Breast epithelium (tissue), 4 donors: Measurements from ENCODE around the gene MPHOSPH9. TPM values are rescaled to one million over a fixed set of nuclear protein-coding genes. Genes with fewer than 3 reads are reported as not detected.

Experiments used
- DNase-seq, 2 donors: peaks; one replicate each; pipeline ENCODE4 v3.0.0-alpha.2; 2019; ENCODE audit warnings: low spot score in 2 of 2
- H3K27ac ChIP-seq, 2 donors: fragments of 200-600 bp; sonication (generic) in 1 of 2; one replicate each; pipeline ENCODE4 v1.5.1; 2016 to 2019; ENCODE audit warnings: mild to moderate bottlenecking in 1 of 2
- H3K27me3 ChIP-seq, 2 donors: fragments of 200-600 bp; sonication (generic) in 1 of 2; one replicate each; pipeline versions ENCODE4 v1.5.1 to v1.6.0; 2017 to 2019; ENCODE audit warnings: control low read depth in 1 of 2, mild to moderate bottlenecking in 1 of 2
- H3K36me3 ChIP-seq: fragments of 200-600 bp; one replicate; pipeline ENCODE4 v1.5.1; 2019
- H3K4me1 ChIP-seq, 2 donors: fragments of 200-600 bp; sonication (generic); one replicate each; pipeline ENCODE4 v1.5.1; 2016 to 2019; ENCODE audit warnings: control low read depth in 1 of 2
- H3K4me3 ChIP-seq, 3 donors: fragments of 200-600 bp; sonication (generic); 1 replicate in 2 of 3; 2 replicates in 1 of 3; pipeline ENCODE4 v1.5.1; 2016 to 2019; ENCODE audit warnings: mild to moderate bottlenecking in 3 of 3, moderate library complexity in 2 of 3
- H3K9me3 ChIP-seq, 2 donors: fragments of 200-600 bp; sonication (generic) in 1 of 2; one replicate each; pipeline ENCODE4 v1.5.1; 2016 to 2019; ENCODE audit warnings: control low read depth in 1 of 2
- POLR2A ChIP-seq: fragments of 450-650 bp; IDR thresholded peaks from one replicate; pipeline ENCODE4 v1.6.1; 2016; ENCODE audit warnings: antibody characterized with exemption, mild to moderate bottlenecking, moderate library complexity
- POLR2AphosphoS5 ChIP-seq, 3 donors: sonication (generic); formaldehyde crosslinking; IDR thresholded peaks; one replicate each; pipeline ENCODE4 v1.6.1; 2017; ENCODE audit warnings: antibody characterized with exemption in 3 of 3
- intact Hi-C: fragments of 100-400 bp; cut with DNase I; formaldehyde crosslinking; loops from one replicate; pipeline ENCODE4 v1.15.1; 2023; ENCODE audit warnings: low total_unique reads
- total RNA-seq, 3 donors: library from RNA; depleted of rRNA; stranded (reverse); fragments of >200 nt; gene quantifications; one replicate each; pipeline ENCODE4 v1.1.0, GENCODE V29; 2016
- TF ChIP-seq, protein P1 (sequence below), 3 donors: fragments of 450-650 bp; IDR thresholded peaks; one replicate each; pipeline ENCODE4 v1.5.1; 2016 to 2017; ENCODE audit warnings: antibody characterized with exemption in 3 of 3, mild to moderate bottlenecking in 3 of 3, moderate library complexity in 3 of 3

The MPHOSPH9 gene
- total RNA-seq, 3 donors from 2014 or later, result 19.0 to 28.6 (median 21.7) TPM

DNA sequence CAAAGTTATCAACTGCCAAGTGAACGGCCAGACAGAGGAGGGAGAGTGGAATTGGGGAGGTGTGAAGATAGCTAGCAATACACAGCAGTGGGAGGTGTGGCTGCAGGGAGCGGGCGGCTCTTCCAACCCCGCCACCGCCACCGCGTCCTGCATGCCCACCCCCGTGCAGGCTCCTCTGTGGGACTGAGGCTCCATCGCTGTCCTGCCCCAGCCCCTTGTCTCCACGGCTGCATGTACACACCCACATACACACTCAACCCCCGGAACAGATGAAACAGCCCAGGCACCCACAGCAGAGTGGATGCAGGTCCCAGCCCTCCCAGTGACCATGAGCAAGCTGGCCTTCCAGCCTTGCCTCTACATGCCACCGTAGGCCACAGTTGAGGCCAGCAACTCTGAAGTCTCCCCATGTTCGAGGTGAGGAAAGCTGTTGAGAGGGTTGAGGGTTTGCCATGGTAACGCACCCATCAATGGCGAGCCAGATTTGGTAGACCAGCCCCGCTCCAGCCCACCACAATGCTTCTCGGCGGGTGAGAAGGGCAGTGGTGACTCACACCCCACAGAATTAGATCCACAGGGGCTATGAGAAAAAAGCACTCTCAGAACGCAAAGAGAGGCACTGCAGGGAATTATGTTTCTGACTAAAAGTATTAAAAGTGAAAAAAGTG is 121.3 kb downstream of the MPHOSPH9 start:
- DNase-seq, result no peak
- no peaks in the 10 kb centered on the region for H3K27me3 ChIP-seq
- no peak overlapping the region for H3K4me3 ChIP-seq
- H3K27ac ChIP-seq, result no peak overlapping the region
- H3K4me1 ChIP-seq, result no peaks in the 10 kb centered on the region
- intact Hi-C loops, result no loop called here
- no peaks in the 10 kb centered on the region for H3K9me3 ChIP-seq
- TF ChIP-seq POLR2A (no peak), POLR2AphosphoS5 (IDR thresholded peaks at IDR 0.05) (no peak)
- TF ChIP-seq, protein P1, sequence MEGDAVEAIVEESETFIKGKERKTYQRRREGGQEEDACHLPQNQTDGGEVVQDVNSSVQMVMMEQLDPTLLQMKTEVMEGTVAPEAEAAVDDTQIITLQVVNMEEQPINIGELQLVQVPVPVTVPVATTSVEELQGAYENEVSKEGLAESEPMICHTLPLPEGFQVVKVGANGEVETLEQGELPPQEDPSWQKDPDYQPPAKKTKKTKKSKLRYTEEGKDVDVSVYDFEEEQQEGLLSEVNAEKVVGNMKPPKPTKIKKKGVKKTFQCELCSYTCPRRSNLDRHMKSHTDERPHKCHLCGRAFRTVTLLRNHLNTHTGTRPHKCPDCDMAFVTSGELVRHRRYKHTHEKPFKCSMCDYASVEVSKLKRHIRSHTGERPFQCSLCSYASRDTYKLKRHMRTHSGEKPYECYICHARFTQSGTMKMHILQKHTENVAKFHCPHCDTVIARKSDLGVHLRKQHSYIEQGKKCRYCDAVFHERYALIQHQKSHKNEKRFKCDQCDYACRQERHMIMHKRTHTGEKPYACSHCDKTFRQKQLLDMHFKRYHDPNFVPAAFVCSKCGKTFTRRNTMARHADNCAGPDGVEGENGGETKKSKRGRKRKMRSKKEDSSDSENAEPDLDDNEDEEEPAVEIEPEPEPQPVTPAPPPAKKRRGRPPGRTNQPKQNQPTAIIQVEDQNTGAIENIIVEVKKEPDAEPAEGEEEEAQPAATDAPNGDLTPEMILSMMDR (IDR thresholded peaks at IDR 0.05), result no peak
- no peaks in the 10 kb centered on the region for H3K36me3 ChIP-seq

DNA sequence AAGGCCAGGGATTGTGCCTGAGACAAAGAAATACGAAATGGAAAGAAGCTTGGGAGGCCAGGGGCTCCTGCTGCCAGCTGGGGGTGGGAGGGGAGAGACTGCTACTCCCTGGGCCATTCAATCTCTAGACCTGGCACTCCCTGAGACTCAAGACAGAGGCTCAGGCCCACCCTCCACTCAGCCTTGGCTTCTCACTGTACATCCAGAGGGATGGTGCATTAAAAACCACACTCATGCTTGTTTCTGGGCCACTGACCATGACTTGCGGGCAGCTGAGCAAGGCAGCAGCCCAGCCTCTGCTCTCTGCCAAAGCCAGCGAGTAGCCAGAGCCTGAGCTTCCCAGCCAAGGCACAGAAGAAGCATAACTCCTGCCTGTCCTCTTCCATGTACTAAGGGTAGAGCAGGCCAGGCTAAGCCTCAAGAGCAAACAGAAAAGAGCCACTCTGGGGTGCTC is 123.6 kb downstream of the MPHOSPH9 start:
- TF ChIP-seq, protein P1 (IDR thresholded peaks at IDR 0.05), result no peak
- no peak for TF ChIP-seq POLR2AphosphoS5 (IDR thresholded peaks at IDR 0.05)
- TF ChIP-seq POLR2A, result no peak
- Histone ChIP-seq H3K27me3 (no peaks in the 10 kb centered on the region), H3K4me1 (no peaks in the 10 kb centered on the region), H3K36me3 (no peaks in the 10 kb centered on the region), H3K27ac (no peak overlapping the region), H3K9me3 (no peaks in the 10 kb centered on the region), H3K4me3 (no peak overlapping the region)
- DNase-seq, result no peak
- intact Hi-C loops, result no loop called here

DNA sequence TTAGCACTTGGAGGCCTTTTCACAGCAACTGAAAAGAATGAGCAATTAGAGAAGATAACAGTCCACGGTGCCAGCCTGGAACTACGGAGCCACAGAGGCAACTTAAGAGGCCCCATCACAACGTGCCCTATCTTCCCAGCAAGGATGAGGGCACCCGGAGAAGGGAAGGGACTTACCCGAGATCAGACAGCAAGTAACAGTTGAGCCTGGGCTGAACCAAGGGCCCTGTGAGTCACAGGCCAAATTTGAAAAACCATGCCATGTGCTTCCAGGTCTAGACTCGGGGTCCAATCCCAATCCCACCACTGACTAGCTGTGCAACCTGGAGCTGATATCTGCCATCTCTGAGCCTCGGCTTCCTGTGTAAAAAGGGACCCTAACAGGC is 124.3 kb downstream of the MPHOSPH9 start:
- no peaks in the 10 kb centered on the region for H3K9me3 ChIP-seq
- H3K4me3 ChIP-seq, result no peak overlapping the region
- no peaks in the 10 kb centered on the region for H3K36me3 ChIP-seq
- H3K27ac ChIP-seq, result no peak overlapping the region
- no peaks in the 10 kb centered on the region for H3K27me3 ChIP-seq
- H3K4me1 ChIP-seq, result no peaks in the 10 kb centered on the region
- TF ChIP-seq, protein P1 (IDR thresholded peaks at IDR 0.05), result no peak
- TF ChIP-seq POLR2AphosphoS5 (IDR thresholded peaks at IDR 0.05), result no peak
- TF ChIP-seq POLR2A, result no peak
- intact Hi-C loops, result no loop called here
- no peak for DNase-seq

DNA sequence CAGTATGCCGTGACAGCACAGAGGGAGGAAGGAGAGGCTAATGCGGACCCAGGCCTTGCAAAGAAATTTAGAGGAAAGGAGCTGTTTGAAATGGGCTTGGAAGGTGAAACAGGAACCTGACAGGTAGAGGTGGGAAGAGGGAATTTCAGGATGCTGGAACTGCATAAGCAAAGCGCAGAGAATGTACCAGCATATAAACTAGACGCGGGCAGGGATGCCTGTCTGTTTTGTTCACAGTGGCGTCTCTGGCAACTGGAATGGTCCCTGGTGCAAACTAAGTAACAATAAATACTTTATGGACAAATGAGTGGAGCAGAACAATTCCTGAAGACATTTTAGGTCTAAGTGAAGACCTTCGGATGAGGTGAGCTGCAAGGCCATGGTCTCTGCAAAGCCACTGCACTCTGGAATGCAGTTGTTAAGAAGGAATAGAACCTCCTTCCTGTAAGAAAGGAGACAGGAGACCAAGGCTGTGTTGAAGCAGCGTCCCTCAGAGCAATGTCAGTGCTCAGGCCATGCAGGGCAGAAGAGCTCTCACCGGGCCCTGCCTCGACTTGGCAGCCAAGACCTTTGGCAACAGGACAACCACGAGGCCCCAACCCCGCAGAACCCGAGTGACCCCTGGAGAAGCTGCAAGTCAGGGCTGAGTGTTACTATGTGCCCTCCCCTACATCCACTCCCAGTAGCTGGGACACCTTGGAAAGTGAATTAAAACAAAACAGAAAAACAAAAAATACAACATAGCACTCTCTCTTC is 124.8 kb downstream of the MPHOSPH9 start:
- no peak overlapping the region for H3K4me3 ChIP-seq
- no peaks in the 10 kb centered on the region for H3K27me3 ChIP-seq
- H3K4me1 ChIP-seq, result no peaks in the 10 kb centered on the region
- intact Hi-C loops, result no loop called here
- no peaks in the 10 kb centered on the region for H3K36me3 ChIP-seq
- no peaks in the 10 kb centered on the region for H3K9me3 ChIP-seq
- DNase-seq, result no peak
- TF ChIP-seq POLR2A, result no peak
- TF ChIP-seq, protein P1 (IDR thresholded peaks at IDR 0.05), result no peak
- no peak for TF ChIP-seq POLR2AphosphoS5 (IDR thresholded peaks at IDR 0.05)
- no peak overlapping the region for H3K27ac ChIP-seq
